IMR-90 (cell line): Measurements from ENCODE around the gene AP4B1. TPM values are rescaled to one million over a fixed set of nuclear protein-coding genes. Genes with fewer than 3 reads are reported as not detected.

Experiments
- ATAC-seq: fragments of 200-7000 bp; cut with Tn5 transposase; 2 replicates; pipeline ENCODE4 v1.9.1; 2020; ENCODE audit warnings: low read depth, mild to moderate bottlenecking, moderate library complexity
- BruUV-seq: library from RNA; stranded (reverse); fragments of 400-500 nt; replicated peaks from 2 replicates; lab custom pipeline; 2021; lab: Mats Ljungman, UMichigan
- CTCF ChIA-PET: fragments of 300-600 bp; formaldehyde crosslinking; extraction: SDS; loops from one replicate; lab custom pipeline; 2021; ENCODE audit warnings: antibody characterized with exemption; lab: Yijun Ruan, JAX
- POLR2A ChIA-PET: fragments of 300-600 bp; sonication (Branson Sonifier 250); formaldehyde crosslinking; loops from one replicate; lab custom pipeline; 2022; ENCODE audit warnings: antibody characterized with exemption; ENCODE audit not compliant: unreplicated experiment; lab: Charles Lee
- DNase-seq: peaks from one replicate; pipeline ENCODE4 v3.0.0; 2013
- H2AFZ ChIP-seq: replicated peaks from 2 replicates; pipeline ENCODE3; 2013; ENCODE audit warnings: low read length, mild to moderate bottlenecking; ENCODE audit not compliant: poor library complexity
- H2AK5ac ChIP-seq: 2 replicates; pipeline ENCODE4 v1.6.1; 2013; ENCODE audit warnings: low read depth, low read length, inconsistent platforms
- H2AK9ac ChIP-seq: replicated peaks from 2 replicates; pipeline ENCODE3; 2013; ENCODE audit warnings: mild to moderate bottlenecking, low read depth, low read length, moderate library complexity; ENCODE audit not compliant: poor library complexity
- H2BK120ac ChIP-seq: 2 replicates; pipeline ENCODE4 v1.6.1; 2013; ENCODE audit warnings: low read depth, low read length, inconsistent platforms
- H2BK15ac ChIP-seq: 3 replicates; pipeline ENCODE4 v1.6.1; 2013; ENCODE audit warnings: low read depth, low read length, inconsistent platforms
- H2BK20ac ChIP-seq: 2 replicates; pipeline ENCODE4 v1.6.1; 2013; ENCODE audit warnings: low read depth, mild to moderate bottlenecking, inconsistent platforms, low read length, moderate library complexity
- H2BK5ac ChIP-seq: 2 replicates; pipeline ENCODE4 v1.6.1; 2013; ENCODE audit warnings: mild to moderate bottlenecking, low read depth, low read length, inconsistent platforms; ENCODE audit not compliant: poor library complexity, severe bottlenecking
- H3K14ac ChIP-seq: replicated peaks from 2 replicates; pipeline ENCODE4 v1.6.1; 2013; ENCODE audit warnings: low read depth, low read length, inconsistent platforms
- H3K18ac ChIP-seq: 2 replicates; pipeline ENCODE4 v1.6.1; 2013; ENCODE audit warnings: low read depth, low read length, control low read depth
- H3K23ac ChIP-seq: 2 replicates; pipeline ENCODE4 v1.6.1; 2013; ENCODE audit warnings: low read depth, low read length, inconsistent platforms
- H3K27ac ChIP-seq: 2 replicates; pipeline ENCODE4 v1.5.1; 2013; ENCODE audit warnings: mild to moderate bottlenecking, control low read depth, low read length; ENCODE audit not compliant: insufficient read depth
- H3K27me3 ChIP-seq: 2 replicates; pipeline ENCODE4 v1.6.1; 2013; ENCODE audit warnings: low read length; ENCODE audit not compliant: control insufficient read depth, insufficient read depth
- H3K36me3 ChIP-seq: 2 replicates; pipeline ENCODE4 v1.6.1; 2013; ENCODE audit warnings: low read length, mixed read lengths; ENCODE audit not compliant: control insufficient read depth, insufficient read depth
- H3K4ac ChIP-seq: 2 replicates; pipeline ENCODE4 v1.6.1; 2013; ENCODE audit warnings: low read depth, low read length, inconsistent platforms
- H3K4me1 ChIP-seq: 2 replicates; pipeline ENCODE4 v1.6.1; 2013; ENCODE audit warnings: low read length, mixed read lengths; ENCODE audit not compliant: control insufficient read depth, insufficient read depth
- H3K4me2 ChIP-seq: 2 replicates; pipeline ENCODE4 v1.6.1; 2013; ENCODE audit warnings: low read depth, mild to moderate bottlenecking, control low read depth, low read length, moderate library complexity
- H3K4me3 ChIP-seq: 2 replicates; pipeline ENCODE4 v1.5.1; 2013; ENCODE audit warnings: low read depth, mild to moderate bottlenecking, control low read depth, low read length, moderate library complexity; ENCODE audit not compliant: insufficient read depth
- H3K56ac ChIP-seq: 2 replicates; pipeline ENCODE4 v1.6.1; 2013; ENCODE audit warnings: low read length, inconsistent platforms; ENCODE audit not compliant: insufficient read depth; ENCODE audit errors: extremely low read depth
- H3K79me1 ChIP-seq, 2 experiments: 2 replicates each; pipeline ENCODE4 v1.6.1; 2013; ENCODE audit warnings: low read length in 2 of 2, inconsistent platforms in 1 of 2, low read depth in 1 of 2
- H3K9ac ChIP-seq: 2 replicates; pipeline ENCODE4 v1.6.1; 2013; ENCODE audit warnings: low read depth, low read length, control low read depth
- H3K9me1 ChIP-seq: 2 replicates; pipeline ENCODE4 v1.6.1; 2013; ENCODE audit warnings: low read length, inconsistent platforms; ENCODE audit not compliant: insufficient read depth
- H3K9me3 ChIP-seq: 2 replicates; pipeline ENCODE4 v1.6.1; 2013; ENCODE audit warnings: low read length; ENCODE audit not compliant: control insufficient read depth, insufficient read depth
- H4K20me1 ChIP-seq: 2 replicates; pipeline ENCODE4 v1.6.1; 2013; ENCODE audit warnings: low read length, inconsistent platforms; ENCODE audit not compliant: insufficient read depth
- H4K5ac ChIP-seq: 2 replicates; pipeline ENCODE4 v1.6.1; 2013; ENCODE audit warnings: mild to moderate bottlenecking, low read depth, low read length, control low read depth
- H4K8ac ChIP-seq, 2 experiments: 2 replicates each; pipeline ENCODE4 v1.6.1; 2013; ENCODE audit warnings: low read depth in 2 of 2, low read length in 2 of 2, control low read depth in 1 of 2, inconsistent platforms in 1 of 2
- H4K91ac ChIP-seq: 2 replicates; pipeline ENCODE4 v1.6.1; 2013; ENCODE audit warnings: low read depth, low read length, inconsistent platforms; ENCODE audit not compliant: insufficient read depth
- BHLHE40 ChIP-seq: fragments of 150-350 bp; IDR thresholded peaks from 2 replicates; pipeline ENCODE4 v1.6.1; 2016; ENCODE audit warnings: mild to moderate bottlenecking, low read depth, low read length
- CEBPB ChIP-seq: IDR thresholded peaks from 2 replicates; pipeline ENCODE4 v1.6.1; 2012; ENCODE audit warnings: low read depth, low read length, improper control_type of control experiment
- CHD1 ChIP-seq: IDR thresholded peaks from 2 replicates; pipeline ENCODE4 v1.6.1; 2012; ENCODE audit warnings: low read depth, low read length, improper control_type of control experiment
- FOS ChIP-seq: fragments of 150-350 bp; IDR thresholded peaks from 2 replicates; pipeline ENCODE4 v1.6.1; 2016; ENCODE audit warnings: low read depth, low read length
- MAFK ChIP-seq: IDR thresholded peaks from 2 replicates; pipeline ENCODE4 v1.6.1; 2012; ENCODE audit warnings: low read depth, low read length, improper control_type of control experiment
- MAZ ChIP-seq: IDR thresholded peaks from 2 replicates; pipeline ENCODE4 v1.6.1; 2012; ENCODE audit warnings: low read depth, mild to moderate bottlenecking, low read length, improper control_type of control experiment, moderate library complexity, borderline replicate concordance
- MXI1 ChIP-seq: IDR thresholded peaks from 2 replicates; pipeline ENCODE4 v1.6.1; 2012; ENCODE audit warnings: low read depth, mild to moderate bottlenecking, low read length, moderate library complexity, borderline replicate concordance
- NFE2L2 ChIP-seq: fragments of 150-350 bp; IDR thresholded peaks from 2 replicates; pipeline ENCODE4 v1.6.1; 2016; ENCODE audit warnings: low read depth, mild to moderate bottlenecking, low read length
- POLR2A ChIP-seq: IDR thresholded peaks from 2 replicates; pipeline ENCODE4 v1.6.1; 2012; ENCODE audit warnings: mild to moderate bottlenecking, low read depth, low read length
- RAD21 ChIP-seq: IDR thresholded peaks from 2 replicates; pipeline ENCODE4 v1.6.1; 2012; ENCODE audit warnings: low read length, improper control_type of control experiment
- RCOR1 ChIP-seq: IDR thresholded peaks from 2 replicates; pipeline ENCODE4 v1.6.1; 2012; ENCODE audit warnings: mild to moderate bottlenecking, low read length, improper control_type of control experiment; ENCODE audit not compliant: insufficient replicate concordance
- RFX5 ChIP-seq: IDR thresholded peaks from 2 replicates; pipeline ENCODE4 v1.8.0; 2012; ENCODE audit warnings: low read depth, mild to moderate bottlenecking, low read length, moderate library complexity
- SMC3 ChIP-seq: fragments of 150-350 bp; IDR thresholded peaks from 2 replicates; pipeline ENCODE4 v1.6.1; 2016; ENCODE audit warnings: low read depth, mild to moderate bottlenecking, antibody characterized with exemption, low read length, moderate library complexity
- WGBS, 2 experiments: methylation state at CpG; one replicate each; pipeline versions ENCODE4 v1.1.5 to v1.1.7; 2013; ENCODE audit warnings: missing lambda C conversion rate in 2 of 2; ENCODE audit not compliant: insufficient read length in 1 of 2; ENCODE audit errors: extremely low coverage in 2 of 2; 5-methylcytosine and 5-hydroxymethylcytosine counted together
- dilution Hi-C: fragments of 300-500 bp; cut with HindIII; formaldehyde crosslinking; loops from one replicate; pipeline ENCODE4 v1.14.3; 2018; ENCODE audit warnings: low sequenced_read_pairs; ENCODE audit not compliant: unreplicated experiment
- in situ Hi-C: fragments of 300-500 bp; cut with MboI; formaldehyde crosslinking; loops from 3 replicates; pipeline ENCODE4 v1.14.3; 2019; ENCODE audit warnings: low sequenced_read_pairs, inconsistent platforms, mixed read lengths
- intact Hi-C: fragments of 100-400 bp; cut with micrococcal nuclease; formaldehyde crosslinking; loops from 2 replicates; pipeline ENCODE4 v1.10.0; 2022
- polyA plus RNA-seq, 3 experiments: library from polyadenylated mRNA; depleted of rRNA; stranded (reverse); fragments of >200 nt; gene quantifications; 2 replicates each; pipeline ENCODE4 v1.2.3, GENCODE V29; 2012; ENCODE audit warnings: low replicate concordance in 1 of 3
- total RNA-seq: library from RNA; depleted of rRNA; stranded (reverse); fragments of >200 nt; gene quantifications from 2 replicates; pipeline ENCODE4 v1.2.3, GENCODE V29; 2012
- TF ChIP-seq, protein P1 (sequence below): conservative IDR thresholded peaks from 2 replicates; pipeline ENCODE4 v1.5.1; 2012; ENCODE audit warnings: mild to moderate bottlenecking, low read depth, low read length, improper control_type of control experiment
- TF ChIP-seq, protein P2 (sequence below): fragments of 150-350 bp; IDR thresholded peaks from 2 replicates; pipeline ENCODE4 v1.6.1; 2016; ENCODE audit warnings: low read depth, mild to moderate bottlenecking, low read length, moderate library complexity, borderline replicate concordance
- TF ChIP-seq, protein P3 (sequence below): fragments of 150-350 bp; IDR thresholded peaks from 2 replicates; pipeline ENCODE4 v1.6.1; 2017; ENCODE audit warnings: mild to moderate bottlenecking, antibody characterized with exemption, low read length, low read depth

The AP4B1 gene
- total and polyA plus RNA-seq, 2 of the 4 experiments (the other 2 are of a cell fraction), result 15.6 to 18.1 TPM

DNA sequence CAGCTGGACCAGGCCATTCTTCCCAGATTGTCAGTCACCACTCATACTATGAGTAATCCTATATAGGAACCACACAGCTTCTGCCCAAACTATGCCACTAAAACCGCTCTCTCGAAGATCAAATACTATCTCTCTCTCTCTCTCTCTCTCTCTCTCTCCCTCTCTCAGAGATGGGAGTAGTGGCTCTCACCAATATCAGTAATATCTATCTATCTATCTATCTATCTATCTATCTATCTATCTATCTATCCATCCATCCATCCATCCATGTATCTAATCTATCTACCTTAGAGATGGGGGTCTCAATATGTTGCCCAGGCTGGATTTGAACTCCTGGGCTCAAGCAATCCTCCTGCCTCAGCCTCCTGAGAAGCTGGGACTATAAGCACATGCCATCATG, 19.9 kb upstream of the AP4B1 start:
- POLR2A ChIA-PET, result interaction anchor here (0.6 kb wide), 1 partner anchor 14 kb away, joined by 3 read pairs; no protein-coding TSS in a partner anchor
- in situ Hi-C loops, result loop anchor here (25.0 kb wide), 1 partner anchor 787 kb away; no protein-coding TSS in a partner anchor

More for the DNA sequence above, 19.9 kb upstream of the AP4B1 start:
- peaks cover 0 to 14% of the 10 kb centered on the region in 2 experiments; a peak in 2 of 4 replicates for H3K79me1 ChIP-seq
- H2BK15ac ChIP-seq, result no peak overlapping the region
- peaks cover 5% of the 10 kb centered on the region for H3K27me3 ChIP-seq
- peaks cover 2% of the 10 kb centered on the region; the same call in 1 of the 2 replicates for H3K9me1 ChIP-seq
- H3K36me3 ChIP-seq, result no peaks in the 10 kb centered on the region
- no peak overlapping the region for H2BK20ac ChIP-seq
- H4K5ac ChIP-seq, result no peak overlapping the region
- H2BK120ac ChIP-seq, result no peak overlapping the region
- H3K14ac ChIP-seq, result no peak overlapping the region
- CTCF ChIA-PET, result no interaction called here
- ATAC-seq (no peak), DNase-seq (no peak)
- H3K4me3 ChIP-seq, result no peak overlapping the region
- TF ChIP-seq, protein P1, sequence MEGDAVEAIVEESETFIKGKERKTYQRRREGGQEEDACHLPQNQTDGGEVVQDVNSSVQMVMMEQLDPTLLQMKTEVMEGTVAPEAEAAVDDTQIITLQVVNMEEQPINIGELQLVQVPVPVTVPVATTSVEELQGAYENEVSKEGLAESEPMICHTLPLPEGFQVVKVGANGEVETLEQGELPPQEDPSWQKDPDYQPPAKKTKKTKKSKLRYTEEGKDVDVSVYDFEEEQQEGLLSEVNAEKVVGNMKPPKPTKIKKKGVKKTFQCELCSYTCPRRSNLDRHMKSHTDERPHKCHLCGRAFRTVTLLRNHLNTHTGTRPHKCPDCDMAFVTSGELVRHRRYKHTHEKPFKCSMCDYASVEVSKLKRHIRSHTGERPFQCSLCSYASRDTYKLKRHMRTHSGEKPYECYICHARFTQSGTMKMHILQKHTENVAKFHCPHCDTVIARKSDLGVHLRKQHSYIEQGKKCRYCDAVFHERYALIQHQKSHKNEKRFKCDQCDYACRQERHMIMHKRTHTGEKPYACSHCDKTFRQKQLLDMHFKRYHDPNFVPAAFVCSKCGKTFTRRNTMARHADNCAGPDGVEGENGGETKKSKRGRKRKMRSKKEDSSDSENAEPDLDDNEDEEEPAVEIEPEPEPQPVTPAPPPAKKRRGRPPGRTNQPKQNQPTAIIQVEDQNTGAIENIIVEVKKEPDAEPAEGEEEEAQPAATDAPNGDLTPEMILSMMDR, result no peak
- TF ChIP-seq POLR2A, result no peak
- TF ChIP-seq CEBPB, result no peak
- TF ChIP-seq RFX5, result no peak
- no peak for TF ChIP-seq RAD21
- TF ChIP-seq BHLHE40, result no peak
- no peak for TF ChIP-seq MXI1
- TF ChIP-seq, protein P2, sequence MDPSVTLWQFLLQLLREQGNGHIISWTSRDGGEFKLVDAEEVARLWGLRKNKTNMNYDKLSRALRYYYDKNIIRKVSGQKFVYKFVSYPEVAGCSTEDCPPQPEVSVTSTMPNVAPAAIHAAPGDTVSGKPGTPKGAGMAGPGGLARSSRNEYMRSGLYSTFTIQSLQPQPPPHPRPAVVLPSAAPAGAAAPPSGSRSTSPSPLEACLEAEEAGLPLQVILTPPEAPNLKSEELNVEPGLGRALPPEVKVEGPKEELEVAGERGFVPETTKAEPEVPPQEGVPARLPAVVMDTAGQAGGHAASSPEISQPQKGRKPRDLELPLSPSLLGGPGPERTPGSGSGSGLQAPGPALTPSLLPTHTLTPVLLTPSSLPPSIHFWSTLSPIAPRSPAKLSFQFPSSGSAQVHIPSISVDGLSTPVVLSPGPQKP, result no peak
- TF ChIP-seq, protein P3, sequence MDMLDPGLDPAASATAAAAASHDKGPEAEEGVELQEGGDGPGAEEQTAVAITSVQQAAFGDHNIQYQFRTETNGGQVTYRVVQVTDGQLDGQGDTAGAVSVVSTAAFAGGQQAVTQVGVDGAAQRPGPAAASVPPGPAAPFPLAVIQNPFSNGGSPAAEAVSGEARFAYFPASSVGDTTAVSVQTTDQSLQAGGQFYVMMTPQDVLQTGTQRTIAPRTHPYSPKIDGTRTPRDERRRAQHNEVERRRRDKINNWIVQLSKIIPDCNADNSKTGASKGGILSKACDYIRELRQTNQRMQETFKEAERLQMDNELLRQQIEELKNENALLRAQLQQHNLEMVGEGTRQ, result no peak
- no peak for TF ChIP-seq MAZ
- TF ChIP-seq MAFK, result no peak
- no peak for TF ChIP-seq SMC3
- TF ChIP-seq RCOR1, result no peak
- TF ChIP-seq CHD1, result no peak
- no peak for TF ChIP-seq NFE2L2
- no peak for TF ChIP-seq FOS
- BruUV-seq, result no TSS peak
- H2BK5ac ChIP-seq, result no peak overlapping the region
- H3K4me1 ChIP-seq, result no peaks in the 10 kb centered on the region
- no peak overlapping the region for H3K56ac ChIP-seq
- H3K9me3 ChIP-seq, result no peaks in the 10 kb centered on the region
- H4K20me1 ChIP-seq, result no peaks in the 10 kb centered on the region; the same call in 1 of the 2 replicates
- H2AK9ac ChIP-seq, result no peak overlapping the region
- H3K23ac ChIP-seq, result no peak overlapping the region
- H3K9ac ChIP-seq, result no peak overlapping the region
- H2AFZ ChIP-seq, result no peak overlapping the region
- no peak overlapping the region for H3K4me2 ChIP-seq
- H3K4ac ChIP-seq, result no peak overlapping the region
- WGBS, 2 experiments, result 92% methylated on average over 2 of the region's 2 CpGs; no CpG with 5 or more reads in 1 of the 2 experiments
- dilution Hi-C loops (no loop called here), intact Hi-C loops (no loop called here)
- no peak overlapping the region for H3K18ac ChIP-seq
- no peak overlapping the region for H2AK5ac ChIP-seq
- no peak overlapping the region for H3K27ac ChIP-seq
- H4K8ac ChIP-seq, result no peak overlapping the region
- H4K91ac ChIP-seq, result no peak overlapping the region
